HK-2 (cell line): Measurements from ENCODE around the gene CELF5.
"Not testable (repeated sequence)": the region's sequence is repeated elsewhere in the genome, so short reads cannot be mapped to it uniquely, and the experiment has no call there.

ENCODE experiments used
- DNase-seq: peaks from one replicate; pipeline ENCODE4 v3.0.0-alpha.2; 2018; ENCODE audit not compliant: unreplicated experiment

The CELF5 gene

GRCh38 chr19:3292958-3293529, 68.6 kb downstream of the CELF5 start:
- no peak for DNase-seq

GRCh38 chr19:3293560-3293959, 69.1 kb downstream of the CELF5 start:
- DNase-seq, result no peak

GRCh38 chr19:3294080-3294850, 69.8 kb downstream of the CELF5 start:
- DNase-seq, result no peak

- DNase-seq, result no peak
Measured at GRCh38 chr19:3295581-3295980, 71.1 kb downstream of the CELF5 start.

GRCh38 chr19:3296034-3296433, 71.6 kb downstream of the CELF5 start:
- DNase-seq, result no peak

- DNase-seq, result no peak
Measured at GRCh38 chr19:3296446-3296845, 72.0 kb downstream of the CELF5 start.

- no peak for DNase-seq
Measured at GRCh38 chr19:3298853-3299449, 74.5 kb downstream of the CELF5 start.

GRCh38 chr19:3300566-3300965, 76.1 kb downstream of the CELF5 start:
- DNase-seq, result not testable (repeated sequence)

- DNase-seq, result no peak
Measured at GRCh38 chr19:3302755-3303154, 78.3 kb downstream of the CELF5 start.

GRCh38 chr19:3304871-3305423, 80.5 kb downstream of the CELF5 start:
- DNase-seq, result peak; percentile 78

- no peak for DNase-seq
Measured at GRCh38 chr19:3309724-3310123, 85.3 kb downstream of the CELF5 start.

GRCh38 chr19:3310280-3310679, 85.8 kb downstream of the CELF5 start:
- no peak for DNase-seq

GRCh38 chr19:3310711-3311110, 86.2 kb downstream of the CELF5 start:
- no peak for DNase-seq

- no peak for DNase-seq
Measured at GRCh38 chr19:3313199-3313575, 88.7 kb downstream of the CELF5 start.

- DNase-seq, result no peak
Measured at GRCh38 chr19:3314962-3315675, 90.7 kb downstream of the CELF5 start.

- no peak for DNase-seq
Measured at GRCh38 chr19:3315676-3315973, 91.2 kb downstream of the CELF5 start.

- DNase-seq, result no peak
Measured at GRCh38 chr19:3316132-3316648, 91.7 kb downstream of the CELF5 start.

GRCh38 chr19:3316659-3317207, 92.3 kb downstream of the CELF5 start:
- no peak for DNase-seq

- DNase-seq, result peak; percentile 56
Measured at GRCh38 chr19:3319643-3320353, 95.3 kb downstream of the CELF5 start.

- peak; percentile 43 for DNase-seq
Measured at GRCh38 chr19:3320354-3320670, 95.9 kb downstream of the CELF5 start.

GRCh38 chr19:3320853-3321252, 96.4 kb downstream of the CELF5 start:
- no peak for DNase-seq
